ENCODE results near the gene SMAD5. TPM values are rescaled to one million over a fixed set of nuclear protein-coding genes. Genes with fewer than 3 reads are reported as not detected.

SMAD5 gene
- total and polyA plus RNA-seq, 2 of the 8 experiments (the other 6 are each of a cell fraction or from before 2014, with no cell fraction given), result 30.2 to 60.5 TPM

DNA sequence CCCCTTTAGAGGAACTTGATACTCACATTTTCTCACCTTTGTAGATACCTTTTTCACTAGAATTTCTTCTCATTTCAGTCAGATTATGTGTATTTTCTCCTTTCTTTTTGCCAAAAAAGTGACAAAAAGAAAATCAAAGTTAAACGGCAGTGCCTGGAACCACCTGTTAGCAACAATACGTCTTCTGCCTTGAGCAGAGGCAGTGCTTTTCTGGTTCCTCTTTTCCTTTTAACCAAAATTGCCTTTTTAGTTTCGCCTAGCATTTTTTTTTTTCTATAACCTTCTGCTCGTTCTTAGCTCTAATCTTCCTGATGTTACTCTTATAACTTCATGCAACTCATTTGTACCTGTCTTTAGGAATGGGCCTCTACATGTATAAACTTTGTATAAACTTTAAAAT lies 34.3 kb downstream of the SMAD5 start (continued):
- TF ChIP-seq BCL11A (IDR thresholded peaks at IDR 0.05; ENCODE audit: low read depth in 2 of 2, low read length in 2 of 2) (no peak), CBX5 (IDR thresholded peaks at IDR 0.05; ENCODE audit: low read depth, low read length) (no peak), NRF1 (IDR thresholded peaks at IDR 0.05; ENCODE audit: low read depth, low read length) (no peak)

All from H1 (cell line).